HFF-Myc (cell line): Measurements from ENCODE around the gene SPATA13.

Source experiments
- DNase-seq: peaks from one replicate; pipeline ENCODE4 v3.0.0-alpha.2; 2011; ENCODE audit warnings: low read depth; ENCODE audit errors: extremely low read depth
- H3K4me3 ChIP-seq: replicated peaks from 2 replicates; pipeline ENCODE4 v1.5.1; 2011; ENCODE audit warnings: low read depth, mild to moderate bottlenecking, control low read depth, low read length
- TF ChIP-seq, protein P1 (sequence below): IDR thresholded peaks from 2 replicates; pipeline ENCODE4 v1.5.1; 2012; ENCODE audit warnings: mild to moderate bottlenecking, low read depth, low read length, control low read depth; ENCODE audit errors: missing control alignments

Gene SPATA13

DNA sequence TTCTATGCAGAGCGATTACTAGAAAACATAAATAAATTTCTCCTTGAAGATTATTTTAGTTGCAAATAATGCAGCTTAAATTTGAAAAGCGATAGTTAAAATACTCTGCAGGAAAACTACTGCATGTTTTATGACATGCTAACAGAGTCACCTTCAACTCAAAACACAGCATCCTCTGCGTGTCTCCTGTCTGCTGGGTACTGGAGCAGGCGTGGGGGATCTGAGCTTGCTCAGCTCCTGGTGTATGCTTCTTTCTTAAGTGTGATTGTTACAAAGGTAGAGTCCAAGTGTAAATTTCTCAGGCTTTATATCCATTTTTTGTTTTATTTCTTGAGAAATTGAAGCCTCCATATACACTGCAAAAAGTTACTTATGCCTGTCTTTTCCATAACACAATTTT is 15.3 kb downstream of the SPATA13 start:
- no peak for DNase-seq
- no peak overlapping the region for H3K4me3 ChIP-seq

DNA sequence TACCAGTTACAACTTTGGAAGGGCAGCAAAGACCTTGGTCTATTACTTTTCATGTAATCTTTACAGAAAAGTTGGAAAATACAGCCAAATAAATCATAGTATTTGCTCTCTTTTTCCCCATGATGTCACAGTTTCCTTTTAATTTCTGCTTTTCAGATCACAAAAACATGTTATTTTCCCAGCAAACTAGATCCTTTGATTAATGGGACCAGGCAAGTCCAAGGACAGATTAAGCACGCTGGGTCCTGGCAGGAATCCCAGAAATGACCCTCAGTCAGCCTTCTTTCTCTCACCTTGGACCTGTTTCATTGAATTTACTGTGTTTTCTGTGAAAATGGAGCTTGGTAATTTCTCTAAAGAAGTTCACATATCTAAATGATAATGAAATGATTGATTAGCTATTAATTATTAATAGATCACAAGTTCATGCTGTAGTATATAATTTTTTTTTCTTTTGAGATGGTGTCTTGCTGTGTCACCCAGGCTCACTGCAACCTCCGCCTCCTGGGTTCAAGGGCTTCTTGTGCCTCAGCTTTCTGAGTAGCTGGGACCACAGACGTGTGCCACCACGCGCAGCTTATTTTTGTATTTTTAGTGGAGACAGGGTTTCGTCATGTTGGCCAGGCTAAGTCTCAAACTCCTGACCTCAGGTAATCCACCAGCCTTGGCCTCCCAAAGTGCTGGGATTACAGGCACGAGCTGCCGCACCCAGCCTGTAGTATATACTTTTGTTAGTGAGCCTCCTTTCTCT is 16.0 kb downstream of the SPATA13 start:
- H3K4me3 ChIP-seq: no peak overlapping the region
- DNase-seq: no peak
- TF ChIP-seq, protein P1, sequence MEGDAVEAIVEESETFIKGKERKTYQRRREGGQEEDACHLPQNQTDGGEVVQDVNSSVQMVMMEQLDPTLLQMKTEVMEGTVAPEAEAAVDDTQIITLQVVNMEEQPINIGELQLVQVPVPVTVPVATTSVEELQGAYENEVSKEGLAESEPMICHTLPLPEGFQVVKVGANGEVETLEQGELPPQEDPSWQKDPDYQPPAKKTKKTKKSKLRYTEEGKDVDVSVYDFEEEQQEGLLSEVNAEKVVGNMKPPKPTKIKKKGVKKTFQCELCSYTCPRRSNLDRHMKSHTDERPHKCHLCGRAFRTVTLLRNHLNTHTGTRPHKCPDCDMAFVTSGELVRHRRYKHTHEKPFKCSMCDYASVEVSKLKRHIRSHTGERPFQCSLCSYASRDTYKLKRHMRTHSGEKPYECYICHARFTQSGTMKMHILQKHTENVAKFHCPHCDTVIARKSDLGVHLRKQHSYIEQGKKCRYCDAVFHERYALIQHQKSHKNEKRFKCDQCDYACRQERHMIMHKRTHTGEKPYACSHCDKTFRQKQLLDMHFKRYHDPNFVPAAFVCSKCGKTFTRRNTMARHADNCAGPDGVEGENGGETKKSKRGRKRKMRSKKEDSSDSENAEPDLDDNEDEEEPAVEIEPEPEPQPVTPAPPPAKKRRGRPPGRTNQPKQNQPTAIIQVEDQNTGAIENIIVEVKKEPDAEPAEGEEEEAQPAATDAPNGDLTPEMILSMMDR: no peak

More for the DNA sequence above, 15.3 kb downstream of the SPATA13 start:
- TF ChIP-seq, protein P1: no peak

DNA sequence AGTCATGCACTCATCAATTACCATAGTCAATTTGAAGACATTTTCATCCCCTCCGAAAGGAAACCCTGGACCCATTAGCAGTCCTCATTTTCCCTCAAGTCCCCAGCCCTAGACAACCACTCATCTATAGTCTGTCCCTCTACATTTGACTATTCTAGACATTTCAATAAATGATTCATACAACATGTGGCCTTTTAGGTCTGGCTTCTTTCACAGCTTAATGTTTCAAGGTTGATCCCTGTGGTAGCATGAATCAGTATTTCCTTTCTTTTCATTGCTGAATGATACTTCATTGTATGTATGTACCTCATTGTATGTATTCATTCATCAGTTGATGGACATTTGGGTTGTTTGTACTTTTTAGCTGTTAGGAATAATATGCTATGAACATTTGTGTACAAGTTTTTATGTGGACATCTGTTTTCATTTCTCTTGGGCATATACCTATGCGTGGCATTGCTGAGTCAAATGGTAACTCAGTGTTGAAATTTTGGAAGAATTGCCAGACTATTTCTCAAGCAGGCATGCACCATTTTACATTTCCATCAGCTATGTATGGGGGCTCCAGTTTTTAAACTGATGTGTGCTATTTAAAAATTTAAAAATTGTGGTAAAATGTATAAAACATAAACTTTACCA is 18.4 kb downstream of the SPATA13 start:
- no peak overlapping the region for H3K4me3 ChIP-seq
- TF ChIP-seq, protein P1: no peak
- DNase-seq: no peak

DNA sequence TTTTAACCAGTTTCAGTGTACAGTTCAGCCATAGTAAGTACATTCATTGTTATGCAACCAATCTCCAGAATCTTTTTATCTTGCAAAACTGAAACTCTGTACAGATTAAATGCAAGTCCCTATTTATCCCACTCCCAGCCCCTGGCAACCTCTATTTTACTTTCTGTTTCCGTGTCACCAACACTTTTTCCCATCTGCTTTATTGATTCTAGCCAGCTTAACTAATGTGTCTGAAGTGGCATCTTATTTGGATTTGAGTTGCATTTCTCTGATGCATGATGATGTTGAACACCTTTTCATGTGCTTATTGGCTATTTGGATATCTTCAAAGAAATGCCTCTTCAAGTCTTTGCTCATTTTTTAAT is 18.9 kb downstream of the SPATA13 start:
- DNase-seq: no peak
- TF ChIP-seq, protein P1: no peak
- H3K4me3 ChIP-seq: no peak overlapping the region

DNA sequence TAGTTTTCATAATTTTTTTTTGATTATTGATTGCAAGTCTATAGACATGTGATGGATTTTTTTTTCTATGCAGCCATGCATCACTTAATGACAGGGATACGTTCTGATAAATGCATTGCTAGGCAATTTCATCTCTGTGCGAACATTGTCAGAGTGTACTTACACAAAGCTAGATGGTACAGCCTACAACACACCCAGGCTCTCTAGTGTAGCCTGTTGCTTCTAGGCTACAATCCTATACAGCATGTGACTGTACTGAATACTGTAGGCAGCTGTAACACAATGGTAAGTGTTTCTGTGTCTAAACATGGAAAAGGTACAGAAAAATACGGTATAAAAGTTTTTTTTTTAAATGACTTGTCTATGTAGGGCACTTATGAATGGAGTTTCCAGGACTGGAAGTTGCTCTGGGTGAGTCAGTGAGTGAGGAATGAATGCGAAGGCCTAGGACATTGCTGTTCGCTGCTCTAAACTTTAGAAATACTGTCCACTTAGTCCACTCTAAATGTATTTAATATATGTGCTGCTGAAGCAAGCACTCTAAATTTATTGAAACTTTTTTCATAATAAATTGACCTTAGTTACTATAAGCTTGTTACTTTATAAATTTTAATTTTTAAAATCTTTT is 20.3 kb downstream of the SPATA13 start:
- DNase-seq: no peak
- no peak overlapping the region for H3K4me3 ChIP-seq
- TF ChIP-seq, protein P1: no peak

- TF ChIP-seq, protein P1: no peak
Measured at GRCh38 chr13:24181991-24182702, 21.6 kb downstream of the SPATA13 start.

More at GRCh38 chr13:24181991-24182702, 21.6 kb downstream of the SPATA13 start:
- no peak overlapping the region for H3K4me3 ChIP-seq
- no peak for DNase-seq
